LHCN-M2 (cell line): ENCODE data around the gene PBX1. TPM values are rescaled to one million over a fixed set of nuclear protein-coding genes. Genes with fewer than 3 reads are reported as not detected.
"Not testable (repeated sequence)": the region's sequence is repeated elsewhere in the genome, so short reads cannot be mapped to it uniquely, and the experiment has no call there.

Source experiments
- DNase-seq: peaks from one replicate; pipeline ENCODE4 v3.0.0-alpha.2; 2012; ENCODE audit warnings: low read depth
- total RNA-seq: library from RNA; depleted of rRNA; stranded (reverse); fragments of >200 nt; gene quantifications from 2 replicates; pipeline ENCODE4 v1.2.3, GENCODE V29; 2014

The PBX1 gene
- total RNA-seq, 1 experiment from 2014 or later = 3.6 TPM

- peak; percentile 40 for DNase-seq
These were observed 81.8 kb downstream of the PBX1 start for GRCh38 chr1:164640686-164641352.

GRCh38 chr1:164641353-164641730 lies 82.4 kb downstream of the PBX1 start:
- DNase-seq = peak; percentile 26

GRCh38 chr1:164643018-164643417 lies 84.0 kb downstream of the PBX1 start:
- DNase-seq = no peak

GRCh38 chr1:164644268-164644667 lies 85.3 kb downstream of the PBX1 start:
- no peak for DNase-seq

GRCh38 chr1:164644774-164645644 lies 86.0 kb downstream of the PBX1 start:
- DNase-seq = peak; percentile 21

GRCh38 chr1:164645921-164646320 lies 86.9 kb downstream of the PBX1 start:
- DNase-seq = no peak

- no peak for DNase-seq
These were observed 88.2 kb downstream of the PBX1 start for GRCh38 chr1:164647211-164647610.

GRCh38 chr1:164648636-164649035 lies 89.7 kb downstream of the PBX1 start:
- DNase-seq = no peak

GRCh38 chr1:164649146-164649545 lies 90.2 kb downstream of the PBX1 start:
- DNase-seq = no peak

GRCh38 chr1:164650531-164650930 lies 91.5 kb downstream of the PBX1 start:
- no peak for DNase-seq

GRCh38 chr1:164651351-164651951 lies 92.5 kb downstream of the PBX1 start:
- no peak for DNase-seq

GRCh38 chr1:164652969-164653368 lies 94.0 kb downstream of the PBX1 start:
- not testable (repeated sequence) for DNase-seq

GRCh38 chr1:164653705-164654104 lies 94.7 kb downstream of the PBX1 start:
- no peak for DNase-seq

GRCh38 chr1:164654200-164654599 lies 95.2 kb downstream of the PBX1 start:
- no peak for DNase-seq

- DNase-seq = no peak
These were observed 99.9 kb downstream of the PBX1 start for GRCh38 chr1:164658864-164659263.

- no peak for DNase-seq
These were observed 100.8 kb downstream of the PBX1 start for GRCh38 chr1:164659621-164660411.

GRCh38 chr1:164660412-164660772 lies 101.4 kb downstream of the PBX1 start:
- peak; percentile 35 for DNase-seq

- no peak for DNase-seq
These were observed 101.8 kb downstream of the PBX1 start for GRCh38 chr1:164660775-164661174.

GRCh38 chr1:164662462-164662861 lies 103.5 kb downstream of the PBX1 start:
- no peak for DNase-seq

- DNase-seq = no peak
These were observed 104.0 kb downstream of the PBX1 start for GRCh38 chr1:164662955-164663354.

GRCh38 chr1:164664127-164664526 lies 105.1 kb downstream of the PBX1 start:
- no peak for DNase-seq

GRCh38 chr1:164667001-164667400 lies 108.0 kb downstream of the PBX1 start:
- DNase-seq = no peak
